NCI-H2081 treated with DMSO at 0.1 percent for 48 hours (cell line): ENCODE data around the gene INO80E.
A peak's percentile ranks its signal among the peaks of the same experiment; 100 is the strongest.
"Not testable (repeated sequence)": the region's sequence is repeated elsewhere in the genome, so short reads cannot be mapped to it uniquely, and the experiment has no call there.

Source experiments
- DNase-seq: peaks from one replicate; lab custom pipeline; 2025; lab: John Stamatoyannopoulos, UW

Gene INO80E

DNA sequence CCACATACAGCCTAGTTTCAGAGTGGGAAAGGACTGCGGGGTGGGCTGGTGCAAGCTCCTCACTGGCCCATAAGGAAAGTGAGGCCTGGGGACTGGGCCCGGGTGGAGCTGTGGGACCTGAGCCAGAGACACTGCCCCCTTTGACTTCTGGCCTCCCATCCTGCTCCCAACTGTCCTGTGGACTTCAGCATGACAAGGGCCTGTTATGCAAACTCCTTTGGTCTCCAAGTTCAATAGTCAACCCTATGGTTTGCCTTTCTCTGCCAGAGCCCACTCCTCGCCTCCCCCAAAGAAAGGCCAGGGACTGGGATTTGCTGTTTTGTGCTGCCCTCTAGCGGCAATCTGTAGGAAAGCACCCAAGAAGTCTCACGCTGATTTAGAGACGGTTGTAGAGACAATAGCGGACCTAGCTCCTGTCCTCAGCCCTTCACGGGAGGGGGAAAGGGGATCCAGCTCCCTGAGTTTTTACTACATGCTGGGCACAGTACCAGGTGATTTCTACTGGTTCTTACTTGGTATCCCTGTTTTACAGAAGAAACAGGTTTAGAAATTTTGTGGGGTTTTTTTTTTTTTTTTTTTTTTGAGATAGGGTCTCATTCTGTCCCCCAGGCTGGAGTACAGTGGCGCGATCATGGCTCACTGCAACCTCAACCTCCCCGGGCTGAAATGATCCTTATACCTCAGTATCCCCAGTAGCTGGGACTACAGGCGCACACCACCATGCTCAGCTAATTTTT lies 36.2 kb downstream of the INO80E start:
- DNase-seq: no peak

DNA sequence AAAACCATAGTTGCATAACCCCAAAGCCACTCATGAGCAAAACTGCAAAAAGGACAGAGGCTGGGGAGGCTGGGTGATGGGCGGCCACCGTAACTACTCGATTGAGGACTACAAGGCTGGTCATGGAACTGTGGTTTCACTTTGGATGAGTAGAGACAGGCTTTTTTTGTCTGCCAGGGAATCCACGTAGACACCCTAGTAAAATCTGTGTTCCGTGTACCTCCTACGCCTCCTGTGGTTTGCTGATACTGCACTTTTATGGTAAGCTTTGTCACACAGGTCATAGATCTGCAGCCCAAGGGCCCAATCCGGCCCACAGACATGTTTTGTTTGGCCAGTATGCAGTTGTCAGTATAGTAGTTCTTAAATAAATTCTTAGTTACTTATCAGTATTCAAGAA lies 37.2 kb downstream of the INO80E start:
- DNase-seq: no peak

DNA sequence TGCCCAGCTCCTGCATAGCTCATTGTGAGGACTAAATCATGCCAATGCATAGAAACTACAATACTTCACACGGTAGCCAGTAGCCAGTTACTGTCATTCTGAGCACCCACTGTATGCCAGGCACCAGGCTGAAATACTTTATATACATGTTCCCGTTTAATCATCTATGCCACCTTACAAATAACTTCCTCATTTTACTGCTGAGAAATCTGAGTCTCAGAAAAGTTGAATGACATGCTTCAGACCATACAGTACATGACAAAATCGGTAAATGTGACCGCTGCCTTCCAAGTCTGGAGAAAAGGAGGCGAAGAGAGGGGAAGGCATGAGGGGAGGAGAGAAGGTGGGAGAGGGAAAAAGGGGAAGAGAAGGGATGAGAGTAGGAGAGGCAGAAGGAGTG lies 44.2 kb downstream of the INO80E start:
- DNase-seq: no peak

- DNase-seq: not testable (repeated sequence)
Measured at GRCh38 chr16:30040690-30041089, 44.6 kb downstream of the INO80E start.

- DNase-seq: no peak
Measured at GRCh38 chr16:30041841-30042240, 45.8 kb downstream of the INO80E start.

GRCh38 chr16:30046178-30046577 lies 50.1 kb downstream of the INO80E start:
- DNase-seq: no peak

GRCh38 chr16:30046588-30046987 lies 50.5 kb downstream of the INO80E start:
- no peak for DNase-seq

DNA sequence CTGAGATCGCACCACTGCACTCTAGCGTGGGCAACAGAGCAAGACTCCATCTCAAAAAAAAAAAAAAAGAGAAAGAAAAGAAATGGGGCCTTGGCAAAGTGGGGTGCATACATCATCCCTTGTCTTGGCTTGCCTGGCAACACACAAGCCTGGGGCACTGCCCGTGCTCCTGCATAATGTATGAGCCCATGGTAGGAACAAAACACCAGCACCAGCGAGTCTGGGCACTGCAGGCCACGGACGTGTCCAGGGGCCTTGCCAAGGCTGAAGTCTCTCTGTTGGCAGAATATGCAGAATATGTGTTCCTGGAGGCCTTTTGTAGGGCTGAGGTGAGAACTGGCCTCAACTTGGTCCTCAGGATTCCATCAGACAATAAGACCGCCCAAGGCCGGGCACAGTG lies 53.8 kb downstream of the INO80E start:
- no peak for DNase-seq

GRCh38 chr16:30051518-30051917 lies 55.5 kb downstream of the INO80E start:
- no peak for DNase-seq

DNA sequence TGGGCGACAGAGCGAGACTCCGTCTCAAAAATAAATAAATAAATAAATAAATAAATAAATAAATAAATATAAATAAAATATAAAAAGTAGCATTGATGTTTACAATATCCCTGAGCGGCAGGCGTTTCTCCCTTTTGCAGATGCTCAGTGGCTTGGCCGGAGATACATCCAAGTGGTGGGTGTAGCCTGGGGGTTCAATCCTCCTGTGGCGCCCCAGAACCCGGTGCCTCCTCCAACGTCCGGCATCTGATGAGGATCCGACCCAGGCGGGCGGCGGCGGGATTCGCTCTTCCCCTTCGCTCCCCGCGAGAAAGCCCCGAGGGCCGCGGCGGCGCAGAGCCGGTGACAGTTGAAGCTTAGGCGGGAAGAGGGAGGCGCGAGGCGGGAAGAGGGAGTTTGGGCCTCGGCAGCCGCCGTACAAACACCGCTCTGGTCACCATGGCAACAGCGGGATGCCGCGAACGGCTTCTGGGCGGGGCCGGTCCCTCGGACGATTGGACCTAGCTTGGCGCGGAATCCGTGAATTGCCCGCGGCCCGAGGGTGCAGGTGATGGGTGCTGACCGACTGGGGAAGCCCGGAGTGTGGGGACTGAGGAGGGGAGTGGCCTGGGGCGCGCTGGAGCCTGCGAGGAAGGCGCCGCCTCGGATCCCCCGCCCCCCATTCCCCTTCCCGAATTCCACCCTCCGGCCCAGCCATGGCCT lies 56.8 kb downstream of the INO80E start:
- DNase-seq: peak; percentile 44

GRCh38 chr16:30053376-30054015 lies 57.5 kb downstream of the INO80E start:
- no peak for DNase-seq

DNA sequence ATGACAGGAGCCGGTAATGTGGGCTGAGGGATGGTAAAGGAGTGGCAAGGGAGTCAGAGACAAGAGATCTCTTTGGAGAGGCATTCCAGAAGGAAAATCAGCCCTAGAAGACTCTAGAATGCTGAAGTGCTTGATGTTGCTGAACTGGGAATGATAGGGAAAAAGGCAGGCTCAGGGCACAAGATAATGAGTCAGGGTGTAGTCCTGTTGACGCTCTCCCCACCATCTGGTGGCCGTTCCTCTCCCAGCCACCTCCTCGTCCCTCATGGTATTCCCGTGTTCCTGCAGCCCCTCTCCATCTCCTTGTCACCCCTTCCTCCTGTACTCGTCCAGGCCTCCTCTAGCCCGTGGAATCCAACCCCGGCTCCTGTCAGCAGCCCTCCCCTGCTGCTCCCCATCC lies 58.4 kb downstream of the INO80E start:
- DNase-seq: no peak

GRCh38 chr16:30054959-30055553 lies 59.0 kb downstream of the INO80E start:
- no peak for DNase-seq
